ENCODE data around the gene DSCAM.

The DSCAM gene

DNA sequence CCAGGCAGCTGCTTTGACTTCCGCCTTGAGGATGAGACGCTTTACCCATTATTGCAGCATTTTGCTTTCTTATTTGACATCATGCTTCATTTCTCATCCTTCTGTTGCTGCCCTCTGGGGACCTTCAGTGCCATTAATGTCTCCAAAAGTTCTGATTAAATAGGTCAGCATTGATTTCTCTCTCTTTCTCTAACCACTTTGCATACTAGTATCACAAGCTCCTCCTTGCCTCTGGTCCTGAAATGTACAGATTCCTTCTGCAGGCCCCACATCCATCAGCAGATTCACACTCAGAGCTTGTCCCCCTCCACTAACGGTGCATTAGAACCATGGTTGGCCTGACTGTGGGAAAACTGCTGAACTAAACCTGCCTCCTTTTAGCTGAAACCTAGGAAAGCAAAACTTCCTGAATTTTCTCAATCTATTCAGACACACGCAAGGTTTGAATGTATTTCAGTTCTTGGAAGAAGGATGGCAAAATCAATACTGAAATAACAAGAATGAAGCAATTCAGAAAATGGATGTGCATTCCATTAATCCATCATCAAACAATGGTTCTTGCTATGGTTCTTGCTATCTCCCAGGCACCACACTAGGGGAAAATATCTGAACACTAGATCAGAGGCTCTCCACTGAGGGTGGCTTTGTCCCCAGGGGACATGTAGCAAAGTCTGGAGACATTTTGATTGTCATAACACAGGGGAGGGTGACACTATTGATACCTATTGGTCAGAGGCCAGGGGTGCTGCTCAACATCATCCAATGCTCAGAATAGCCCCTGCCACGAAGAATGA lies 825.2 kb downstream of the DSCAM start:
- no peak overlapping the region for H3K4me3 ChIP-seq (ENCODE audit: low read length)
- H3K27me3 ChIP-seq (ENCODE audit: insufficient read depth, low read length): no peaks in the 10 kb centered on the region
- no peak overlapping the region for H3K27ac ChIP-seq (ENCODE audit: low read depth, low read length)
- no peaks in the 10 kb centered on the region for H3K4me1 ChIP-seq (ENCODE audit: insufficient read depth, low read length)
- H3K9me3 ChIP-seq (ENCODE audit: insufficient read depth, low read depth, low read length): no peaks in the 10 kb centered on the region
- no peaks in the 10 kb centered on the region for H3K36me3 ChIP-seq (ENCODE audit: insufficient read depth, low read length)
- H3K9ac ChIP-seq (ENCODE audit: low read depth, low read length): no peak overlapping the region
- 78% methylated on average over 4 of the region's 5 CpGs for WGBS

DNA sequence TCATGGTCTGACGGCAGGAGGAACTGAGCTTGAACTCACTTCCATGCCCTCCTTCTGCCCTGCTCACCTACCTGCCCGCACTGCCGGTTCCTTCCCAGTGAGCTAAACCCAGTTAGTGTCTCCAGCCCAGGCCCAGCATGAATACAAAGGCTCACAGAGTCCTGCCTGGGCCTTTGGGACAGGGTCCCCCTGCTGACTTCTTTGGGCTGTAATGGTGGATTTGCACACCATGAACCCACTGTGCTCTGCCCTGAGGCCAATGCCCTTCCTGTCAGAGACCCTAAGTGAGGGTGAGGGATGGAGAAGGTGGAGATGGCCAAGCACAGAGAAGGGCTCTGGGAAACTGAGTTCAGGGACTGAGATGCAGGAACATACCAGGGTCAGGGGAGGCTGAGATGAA lies 826.3 kb downstream of the DSCAM start:
- Histone ChIP-seq H3K4me3 (ENCODE audit: low read length) (no peak overlapping the region), H3K36me3 (ENCODE audit: insufficient read depth, low read length) (no peaks in the 10 kb centered on the region), H3K9ac (ENCODE audit: low read depth, low read length) (no peak overlapping the region), H3K9me3 (ENCODE audit: insufficient read depth, low read depth, low read length) (no peaks in the 10 kb centered on the region), H3K4me1 (ENCODE audit: insufficient read depth, low read length) (no peaks in the 10 kb centered on the region), H3K27me3 (ENCODE audit: insufficient read depth, low read length) (no peaks in the 10 kb centered on the region), H3K27ac (ENCODE audit: low read depth, low read length) (no peak overlapping the region)
- 93% methylated on average over 3 of the region's 3 CpGs for WGBS

DNA sequence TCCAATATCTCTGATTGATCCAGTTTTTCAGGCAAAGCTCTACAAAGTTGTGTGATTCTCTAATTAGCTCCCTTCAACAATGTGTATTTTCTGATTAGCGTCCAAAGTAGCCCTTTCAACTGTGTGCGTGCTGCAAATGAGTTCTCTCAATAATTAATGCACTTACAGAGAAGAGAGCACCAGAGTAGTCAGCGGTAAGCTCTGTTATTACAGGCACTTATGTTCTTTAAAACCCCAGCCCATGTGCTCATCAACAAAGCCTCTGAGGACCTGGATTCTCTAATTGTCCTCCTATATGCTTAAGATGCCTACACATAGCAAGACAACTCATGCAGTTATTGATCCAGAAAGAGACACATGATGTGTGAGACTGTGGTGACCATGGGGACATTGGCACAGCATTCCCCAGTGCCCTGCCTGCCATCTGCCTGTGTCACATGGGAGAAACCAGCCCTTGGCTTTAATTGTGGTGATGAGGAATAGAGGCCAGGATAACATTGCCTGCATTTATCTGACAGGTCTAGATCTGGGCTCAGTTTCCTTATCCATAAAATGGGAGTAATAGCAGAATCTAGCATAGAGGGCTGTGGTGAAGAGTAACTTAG lies 828.0 kb downstream of the DSCAM start:
- H3K27me3 ChIP-seq (ENCODE audit: insufficient read depth, low read length): no peaks in the 10 kb centered on the region
- WGBS: 94% methylated on average over 3 of the region's 3 CpGs
- no peak overlapping the region for H3K4me3 ChIP-seq (ENCODE audit: low read length)
- H3K27ac ChIP-seq (ENCODE audit: low read depth, low read length): no peak overlapping the region
- H3K9me3 ChIP-seq (ENCODE audit: insufficient read depth, low read depth, low read length): no peaks in the 10 kb centered on the region
- no peak overlapping the region for H3K9ac ChIP-seq (ENCODE audit: low read depth, low read length)
- no peaks in the 10 kb centered on the region for H3K4me1 ChIP-seq (ENCODE audit: insufficient read depth, low read length)
- no peaks in the 10 kb centered on the region for H3K36me3 ChIP-seq (ENCODE audit: insufficient read depth, low read length)

DNA sequence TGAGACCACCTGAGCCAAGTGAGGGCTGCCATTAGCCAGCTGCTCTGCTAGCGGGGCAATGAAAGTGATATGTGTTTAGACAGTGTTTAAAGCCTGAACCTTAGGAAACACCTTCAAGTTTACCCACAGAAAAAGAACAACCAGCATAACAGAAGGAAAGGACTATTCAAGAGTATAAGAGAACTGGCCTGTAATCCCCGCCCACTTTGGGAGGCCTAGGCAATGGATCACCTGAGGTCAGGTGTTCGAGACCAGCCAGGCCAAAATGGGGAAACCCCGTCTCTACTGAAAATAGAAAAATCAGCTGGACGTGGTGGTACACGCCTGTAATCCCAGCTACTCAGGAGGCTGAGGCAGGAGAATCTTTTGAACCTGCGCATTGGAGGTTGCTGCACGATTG lies 830.3 kb downstream of the DSCAM start:
- H3K36me3 ChIP-seq (ENCODE audit: insufficient read depth, low read length): no peaks in the 10 kb centered on the region
- H3K9me3 ChIP-seq (ENCODE audit: insufficient read depth, low read depth, low read length): no peaks in the 10 kb centered on the region
- WGBS: 93% methylated on average over 8 of the region's 8 CpGs
- H3K4me1 ChIP-seq (ENCODE audit: insufficient read depth, low read length): no peaks in the 10 kb centered on the region
- no peaks in the 10 kb centered on the region for H3K27me3 ChIP-seq (ENCODE audit: insufficient read depth, low read length)
- H3K27ac ChIP-seq (ENCODE audit: low read depth, low read length): no peak overlapping the region
- H3K9ac ChIP-seq (ENCODE audit: low read depth, low read length): no peak overlapping the region
- no peak overlapping the region for H3K4me3 ChIP-seq (ENCODE audit: low read length)

DNA sequence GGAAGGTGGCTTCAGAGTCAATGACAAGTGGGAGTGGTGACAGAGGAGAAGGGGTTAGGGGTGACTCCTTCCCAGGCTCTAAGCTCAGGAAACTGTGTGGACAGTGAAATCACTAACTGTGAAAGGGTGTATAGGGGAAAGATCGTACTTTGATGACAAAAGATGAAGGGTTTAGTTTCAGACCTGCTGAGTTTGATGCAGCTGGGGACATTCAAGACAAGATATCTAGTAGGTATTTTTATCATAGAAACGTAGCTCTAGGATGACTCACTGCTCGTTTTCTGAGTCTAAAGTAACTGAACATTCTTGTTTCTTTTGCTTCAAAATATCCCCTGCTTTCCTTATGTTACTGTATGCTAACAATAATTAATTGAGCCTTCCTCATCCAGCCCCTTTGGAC lies 830.7 kb downstream of the DSCAM start:
- H3K9ac ChIP-seq (ENCODE audit: low read depth, low read length): no peak overlapping the region
- WGBS: 91% methylated on average over 3 of the region's 3 CpGs

DNA sequence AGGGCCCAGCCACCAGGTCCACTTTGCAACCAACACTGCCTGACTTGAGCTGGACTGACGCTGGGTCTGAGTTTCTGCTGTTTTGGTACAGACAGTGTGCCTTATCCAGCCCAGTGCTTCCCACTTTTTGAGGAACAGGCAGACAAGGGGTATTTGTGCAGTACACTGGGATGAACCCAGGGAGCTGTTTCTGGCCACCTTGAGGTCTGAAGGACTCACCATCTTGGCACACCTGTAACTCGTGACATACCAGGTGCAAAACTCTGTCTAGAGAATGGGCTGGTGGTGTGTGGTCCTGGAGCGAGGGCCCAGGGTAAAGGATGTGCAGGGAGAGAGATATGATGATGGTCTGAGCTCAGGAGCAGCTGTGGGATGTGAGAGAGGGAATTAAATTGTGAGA lies 831.1 kb downstream of the DSCAM start:
- no peaks in the 10 kb centered on the region for H3K9me3 ChIP-seq (ENCODE audit: insufficient read depth, low read depth, low read length)
- no peak overlapping the region for H3K27ac ChIP-seq (ENCODE audit: low read depth, low read length)
- H3K9ac ChIP-seq (ENCODE audit: low read depth, low read length): no peak overlapping the region
- WGBS: 89% methylated on average over 3 of the region's 3 CpGs
- H3K27me3 ChIP-seq (ENCODE audit: insufficient read depth, low read length): no peaks in the 10 kb centered on the region
- no peak overlapping the region for H3K4me3 ChIP-seq (ENCODE audit: low read length)
- no peaks in the 10 kb centered on the region for H3K4me1 ChIP-seq (ENCODE audit: insufficient read depth, low read length)
- H3K36me3 ChIP-seq (ENCODE audit: insufficient read depth, low read length): no peaks in the 10 kb centered on the region

More for the DNA sequence above, 830.7 kb downstream of the DSCAM start:
- no peak overlapping the region for H3K4me3 ChIP-seq (ENCODE audit: low read length)
- H3K36me3 ChIP-seq (ENCODE audit: insufficient read depth, low read length): no peaks in the 10 kb centered on the region
- no peaks in the 10 kb centered on the region for H3K9me3 ChIP-seq (ENCODE audit: insufficient read depth, low read depth, low read length)
- no peak overlapping the region for H3K27ac ChIP-seq (ENCODE audit: low read depth, low read length)
- H3K27me3 ChIP-seq (ENCODE audit: insufficient read depth, low read length): no peaks in the 10 kb centered on the region
- H3K4me1 ChIP-seq (ENCODE audit: insufficient read depth, low read length): no peaks in the 10 kb centered on the region

DNA sequence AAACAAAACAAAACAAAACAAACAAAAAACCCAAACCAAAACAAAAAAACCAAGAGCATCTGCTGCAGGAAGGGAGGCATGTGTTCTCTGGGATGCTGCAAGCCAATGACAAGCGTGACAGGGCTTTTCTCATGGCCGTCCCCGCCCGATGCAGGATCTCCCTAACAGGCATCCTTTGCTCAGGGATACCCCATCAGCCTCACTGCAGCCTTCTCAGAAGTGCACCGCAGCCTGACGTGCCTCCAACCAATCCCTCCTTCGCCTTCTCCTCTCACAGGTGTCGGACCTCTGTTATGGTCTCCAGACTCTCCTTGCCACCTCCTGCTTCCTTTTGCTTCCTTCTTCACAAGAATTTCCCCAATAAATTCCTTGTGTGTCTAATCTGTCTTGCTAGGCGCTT lies 832.6 kb downstream of the DSCAM start:
- WGBS: 90% methylated on average over 9 of the region's 9 CpGs
- no peaks in the 10 kb centered on the region for H3K36me3 ChIP-seq (ENCODE audit: insufficient read depth, low read length)
- no peaks in the 10 kb centered on the region for H3K27me3 ChIP-seq (ENCODE audit: insufficient read depth, low read length)
- no peak overlapping the region for H3K9ac ChIP-seq (ENCODE audit: low read depth, low read length)
- no peaks in the 10 kb centered on the region for H3K4me1 ChIP-seq (ENCODE audit: insufficient read depth, low read length)
- no peak overlapping the region for H3K27ac ChIP-seq (ENCODE audit: low read depth, low read length)
- H3K9me3 ChIP-seq (ENCODE audit: insufficient read depth, low read depth, low read length): no peaks in the 10 kb centered on the region
- no peak overlapping the region for H3K4me3 ChIP-seq (ENCODE audit: low read length)

DNA sequence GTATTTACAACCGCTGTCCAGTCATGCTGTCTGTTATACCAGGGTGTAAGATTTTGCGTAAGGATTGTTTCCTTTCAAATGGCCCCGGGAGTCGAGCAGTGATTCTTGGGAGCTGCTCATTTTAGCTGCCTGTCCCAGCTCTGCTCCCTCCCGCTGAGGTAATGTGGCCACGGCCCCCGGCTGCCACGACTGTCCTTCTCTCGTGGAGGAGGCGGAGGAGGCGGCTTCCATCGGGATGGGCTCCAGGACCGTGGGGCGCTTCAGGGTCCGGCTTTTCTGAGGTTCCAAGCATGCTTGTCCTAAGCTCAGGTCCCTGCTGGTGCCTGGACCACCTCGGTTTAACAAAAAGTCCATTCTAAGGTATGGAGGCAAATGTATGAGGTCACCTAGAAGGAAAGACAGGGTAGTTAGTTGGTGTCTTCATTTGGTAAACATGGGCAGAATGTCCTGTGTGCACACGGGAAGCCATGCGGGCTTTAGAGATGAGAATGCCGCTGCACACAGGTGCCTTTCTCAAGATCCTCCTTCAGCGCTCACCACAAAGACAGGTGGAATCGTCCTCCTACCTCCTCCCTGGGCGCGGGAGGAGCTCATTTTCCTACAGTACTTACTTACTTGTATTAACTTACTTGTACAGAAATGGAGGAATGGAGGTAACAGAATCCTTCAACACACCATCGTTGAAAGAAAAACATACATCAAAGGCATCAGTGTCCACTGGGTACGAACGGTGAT lies 833.8 kb downstream of the DSCAM start:
- Histone ChIP-seq H3K4me3 (ENCODE audit: low read length) (no peak overlapping the region), H3K36me3 (ENCODE audit: insufficient read depth, low read length) (no peaks in the 10 kb centered on the region), H3K27ac (ENCODE audit: low read depth, low read length) (no peak overlapping the region), H3K9ac (ENCODE audit: low read depth, low read length) (no peak overlapping the region), H3K4me1 (ENCODE audit: insufficient read depth, low read length) (no peaks in the 10 kb centered on the region), H3K27me3 (ENCODE audit: insufficient read depth, low read length) (no peaks in the 10 kb centered on the region), H3K9me3 (ENCODE audit: insufficient read depth, low read depth, low read length) (no peaks in the 10 kb centered on the region)
- WGBS: 95% methylated on average over 26 of the region's 26 CpGs

DNA sequence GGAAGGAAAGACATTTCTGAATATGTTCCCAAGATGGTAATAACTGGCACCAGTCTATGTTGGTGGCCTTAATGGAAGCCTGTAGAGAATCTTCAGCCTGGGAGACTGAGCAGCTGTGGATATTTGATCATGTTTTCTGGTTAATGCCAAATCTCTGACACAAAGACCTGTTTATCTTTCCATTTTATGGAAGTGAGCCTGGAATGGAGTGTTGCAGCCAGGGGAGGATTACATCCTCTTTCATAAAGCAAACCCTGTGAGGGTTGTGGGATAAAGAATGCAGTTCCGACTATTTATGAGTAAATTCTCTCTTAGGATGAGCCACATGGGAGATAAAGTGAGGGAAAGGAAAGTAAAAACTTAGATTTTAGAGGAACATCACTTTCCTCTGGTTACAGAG lies 835.6 kb downstream of the DSCAM start:
- Histone ChIP-seq H3K4me3 (ENCODE audit: low read length) (no peak overlapping the region), H3K9ac (ENCODE audit: low read depth, low read length) (no peak overlapping the region), H3K27ac (ENCODE audit: low read depth, low read length) (no peak overlapping the region), H3K27me3 (ENCODE audit: insufficient read depth, low read length) (no peaks in the 10 kb centered on the region), H3K36me3 (ENCODE audit: insufficient read depth, low read length) (no peaks in the 10 kb centered on the region), H3K9me3 (ENCODE audit: insufficient read depth, low read depth, low read length) (no peaks in the 10 kb centered on the region), H3K4me1 (ENCODE audit: insufficient read depth, low read length) (no peaks in the 10 kb centered on the region)
- 94% methylated on average over 1 of the region's 1 CpG for WGBS

DNA sequence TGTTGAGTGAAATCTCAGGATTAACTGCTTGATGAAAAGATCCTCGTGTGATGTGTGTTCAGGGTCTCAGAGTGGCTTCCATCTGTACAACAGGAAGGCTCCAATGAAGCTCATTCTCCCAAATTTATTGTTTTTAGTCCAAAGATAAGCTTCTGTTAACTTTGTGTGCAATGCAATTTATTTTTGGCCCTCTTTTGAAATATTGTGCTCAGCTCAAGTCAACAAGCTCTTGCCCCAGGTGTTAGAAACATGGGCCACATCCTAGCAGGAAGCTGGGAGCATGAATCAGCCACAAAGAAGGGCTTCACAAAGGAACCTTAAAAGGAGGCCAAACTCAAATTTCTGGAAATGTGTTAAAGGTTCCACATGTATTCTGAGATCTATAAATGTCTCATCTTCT lies 844.0 kb downstream of the DSCAM start:
- H3K4me1 ChIP-seq (ENCODE audit: insufficient read depth, low read length): no peaks in the 10 kb centered on the region
- H3K27me3 ChIP-seq (ENCODE audit: insufficient read depth, low read length): no peaks in the 10 kb centered on the region
- H3K9ac ChIP-seq (ENCODE audit: low read depth, low read length): no peak overlapping the region
- 93% methylated on average over 1 of the region's 1 CpG for WGBS
- no peaks in the 10 kb centered on the region for H3K36me3 ChIP-seq (ENCODE audit: insufficient read depth, low read length)
- H3K9me3 ChIP-seq (ENCODE audit: insufficient read depth, low read depth, low read length): peaks cover 2% of the 10 kb centered on the region; the same call in 1 of the 2 replicates
- H3K4me3 ChIP-seq (ENCODE audit: low read length): no peak overlapping the region
- H3K27ac ChIP-seq (ENCODE audit: low read depth, low read length): no peak overlapping the region

DNA sequence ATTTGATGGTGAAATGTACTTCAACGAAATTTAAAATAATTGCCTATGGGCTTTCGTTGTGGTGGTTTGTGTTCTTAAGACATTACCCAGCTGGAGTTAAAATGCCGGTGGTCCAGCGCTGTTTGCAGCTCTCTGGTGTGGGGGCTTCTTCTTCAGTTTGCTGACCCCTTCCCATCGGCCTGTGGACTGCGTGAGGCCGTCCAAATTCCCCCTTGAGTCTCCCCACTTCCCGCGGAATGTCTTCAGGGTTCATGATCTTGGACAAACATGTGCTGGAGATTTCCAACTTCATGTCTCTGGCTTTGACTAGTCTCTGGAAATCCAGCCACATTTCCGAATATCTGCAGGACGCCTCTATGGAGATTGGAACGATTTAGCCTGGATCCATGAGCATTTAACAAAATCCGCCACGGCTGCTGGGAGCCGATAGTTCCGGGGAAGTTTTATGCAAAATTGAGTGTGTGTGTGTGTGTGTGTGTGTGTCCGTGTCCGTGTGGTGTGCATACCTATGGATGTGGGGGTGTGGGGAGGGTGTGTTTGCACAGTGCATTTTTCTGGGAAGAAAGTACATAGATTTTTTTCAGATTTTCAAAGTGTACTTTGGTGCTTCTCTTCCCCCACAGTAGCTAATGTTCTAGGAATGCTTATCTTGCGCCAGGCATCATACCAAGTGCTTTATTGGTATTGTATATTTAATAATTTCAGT lies 862.5 kb downstream of the DSCAM start:
- no peak overlapping the region for H3K9ac ChIP-seq (ENCODE audit: low read depth, low read length)
- no peaks in the 10 kb centered on the region for H3K9me3 ChIP-seq (ENCODE audit: insufficient read depth, low read depth, low read length)
- 90% methylated on average over 18 of the region's 19 CpGs for WGBS
- H3K4me3 ChIP-seq (ENCODE audit: low read length): no peak overlapping the region
- no peak overlapping the region for H3K27ac ChIP-seq (ENCODE audit: low read depth, low read length)
- no peaks in the 10 kb centered on the region for H3K27me3 ChIP-seq (ENCODE audit: insufficient read depth, low read length)
- no peaks in the 10 kb centered on the region for H3K36me3 ChIP-seq (ENCODE audit: insufficient read depth, low read length)
- no peaks in the 10 kb centered on the region for H3K4me1 ChIP-seq (ENCODE audit: insufficient read depth, low read length)

Measured in HUES64 (cell line).